GM23338 (cell line): ENCODE measurements around the gene ELL3. TPM values are rescaled to one million over a fixed set of nuclear protein-coding genes. Genes with fewer than 3 reads are reported as not detected.
"Not testable (repeated sequence)": the region's sequence is repeated elsewhere in the genome, so short reads cannot be mapped to it uniquely, and the experiment has no call there.

Experiments
- ATAC-seq: fragments of 200-7000 bp; cut with Tn5 transposase; 3 replicates; pipeline ENCODE4 v1.9.1; 2020
- DNase-seq: peaks from one replicate; pipeline ENCODE4 v3.0.0-alpha.2; 2015; ENCODE audit warnings: low spot score
- H2AFZ ChIP-seq: fragments of 200-600 bp; sonication (generic); 2 replicates; pipeline ENCODE4 v1.8.0; 2016; ENCODE audit warnings: antibody characterized with exemption, mild to moderate bottlenecking, moderate library complexity
- H3F3A ChIP-seq: fragments of 200-600 bp; sonication (generic); replicated peaks from 2 replicates; pipeline ENCODE4 v1.8.0; 2017; ENCODE audit warnings: antibody characterized with exemption, mixed run types, low read depth
- H3K27ac ChIP-seq: fragments of 200-600 bp; sonication (generic); 2 replicates; pipeline ENCODE4 v1.6.1; 2016; ENCODE audit warnings: low read depth
- H3K27me3 ChIP-seq: fragments of 200-600 bp; sonication (generic); 2 replicates; pipeline ENCODE4 v1.8.0; 2016; ENCODE audit warnings: mild to moderate bottlenecking, mixed run types, moderate library complexity; ENCODE audit not compliant: insufficient read depth
- H3K36me3 ChIP-seq: fragments of 200-600 bp; sonication (generic); 2 replicates; pipeline ENCODE4 v1.8.0; 2016; ENCODE audit warnings: mild to moderate bottlenecking; ENCODE audit not compliant: insufficient read depth
- H3K4me1 ChIP-seq: fragments of 200-600 bp; sonication (generic); 2 replicates; pipeline ENCODE4 v1.8.0; 2016; ENCODE audit warnings: mild to moderate bottlenecking, moderate library complexity; ENCODE audit not compliant: insufficient read depth
- H3K4me2 ChIP-seq: fragments of 200-600 bp; sonication (generic); 2 replicates; pipeline ENCODE4 v1.7.1; 2017; ENCODE audit warnings: mixed run types
- H3K4me3 ChIP-seq: fragments of 200-600 bp; sonication (generic); 2 replicates; pipeline ENCODE4 v1.6.1; 2016; ENCODE audit warnings: mixed run types
- H3K79me2 ChIP-seq: fragments of 200-600 bp; sonication (generic); replicated peaks from 2 replicates; pipeline ENCODE4 v1.8.0; 2017; ENCODE audit warnings: mild to moderate bottlenecking; ENCODE audit not compliant: insufficient read depth
- H3K9me2 ChIP-seq: fragments of 200-600 bp; sonication (generic); 2 replicates; pipeline ENCODE4 v1.8.0; 2017; ENCODE audit not compliant: insufficient read depth
- H4K20me1 ChIP-seq: fragments of 200-600 bp; sonication (generic); replicated peaks from 2 replicates; pipeline ENCODE4 v1.8.0; 2017; ENCODE audit warnings: mild to moderate bottlenecking; ENCODE audit not compliant: insufficient read depth
- H3K27ac Mint-ChIP-seq: 2 replicates; pipeline ENCODE4 v1.8.0; 2020; ENCODE audit warnings: inconsistent platforms, mild to moderate bottlenecking, moderate library complexity, mixed read lengths
- H3K27me3 Mint-ChIP-seq: 3 replicates; pipeline ENCODE4 v1.8.0; 2022; ENCODE audit warnings: low read depth, mild to moderate bottlenecking, moderate library complexity, mixed read lengths, inconsistent platforms; ENCODE audit not compliant: insufficient read depth, poor library complexity
- H3K36me3 Mint-ChIP-seq: 3 replicates; pipeline ENCODE4 v1.8.0; 2021; ENCODE audit warnings: low read depth, mild to moderate bottlenecking, inconsistent platforms, moderate library complexity, mixed read lengths
- H3K4me1 Mint-ChIP-seq: 3 replicates; pipeline ENCODE4 v1.8.0; 2020; ENCODE audit warnings: mild to moderate bottlenecking, inconsistent platforms, mixed read lengths
- H3K4me3 Mint-ChIP-seq: 3 replicates; pipeline ENCODE4 v1.8.0; 2021; ENCODE audit warnings: moderate library complexity, mild to moderate bottlenecking, inconsistent platforms, mixed read lengths
- H3K9me3 Mint-ChIP-seq: 3 replicates; pipeline ENCODE4 v1.8.0; 2020; ENCODE audit warnings: moderate library complexity, mild to moderate bottlenecking, inconsistent platforms, mixed read lengths
- CREB1 ChIP-seq: fragments of 250-450 bp; sonication (Bioruptor Pico); IDR thresholded peaks from 2 replicates; pipeline ENCODE4 v1.5.0; 2020; ENCODE audit warnings: low read depth, mild to moderate bottlenecking, moderate library complexity
- ETS1 ChIP-seq: IDR thresholded peaks from 2 replicates; pipeline ENCODE4 v1.6.1; 2016; ENCODE audit warnings: antibody characterized with exemption
- EZH2 ChIP-seq: fragments of 200-600 bp; sonication (generic); IDR thresholded peaks from one replicate; pipeline ENCODE4 v1.8.0; 2017; ENCODE audit warnings: antibody characterized with exemption, mild to moderate bottlenecking, low read depth; ENCODE audit not compliant: unreplicated experiment
- EZH2phosphoT487 ChIP-seq: fragments of 200-600 bp; sonication (generic); IDR thresholded peaks from one replicate; pipeline ENCODE4 v1.8.1; 2018; ENCODE audit warnings: antibody characterized with exemption; ENCODE audit not compliant: unreplicated experiment
- NANOG ChIP-seq: IDR thresholded peaks from 2 replicates; pipeline ENCODE4 v1.6.1; 2016; ENCODE audit warnings: antibody characterized with exemption, borderline replicate concordance
- POLR2AphosphoS5 ChIP-seq: IDR thresholded peaks from 2 replicates; pipeline ENCODE4 v1.6.1; 2016; ENCODE audit warnings: antibody characterized with exemption, low read depth
- polyA plus RNA-seq: library from polyadenylated mRNA; unstranded; fragments of >200 nt; fragmentation: Nextera tagmentation; extraction: Ambion mirVana; gene quantifications from 2 replicates; pipeline ENCODE4 v1.2.1, GENCODE V29; 2016
- total RNA-seq: library from RNA; depleted of rRNA; stranded (reverse); fragments of >200 nt; shearing (Covaris generic); gene quantifications from 2 replicates; pipeline ENCODE4 v1.2.3, GENCODE V29; 2014

Gene ELL3
- total and polyA plus RNA-seq, 2 experiments from 2014 or later, result 13.6 to 14.2 TPM

GRCh38 chr15:43824302-43825246 lies 47.8 kb upstream of the ELL3 start, which contains the start of gene MFAP1:
Gene MFAP1 (minus strand): TSS chr15:43824690. CDS start chr15:43824569, 121 bp downstream.
- Histone ChIP-seq H3K36me3 (no peaks in the 10 kb centered on the region; the same call in 1 of the 2 replicates), H3F3A (peaks cover 14% of the 10 kb centered on the region), H2AFZ (peak within 1 kb of the TSS; percentile 86; the same call in 1 of the 2 replicates), H3K27ac (peak within 1 kb of the TSS; percentile 81), H3K4me3 (peak within 1 kb of the TSS; percentile 61), H3K4me2 (peak within 1 kb of the TSS; percentile 74), H3K9me2 (peaks cover 12% of the 10 kb centered on the region), H3K4me1 (no peaks in the 10 kb centered on the region), H3K79me2 (peaks cover 47% of the 10 kb centered on the region), H3K27me3 (peaks cover 15% of the 10 kb centered on the region), H4K20me1 (peaks cover 10% of the 10 kb centered on the region)
- DNase-seq, result peak; percentile 97
- Mint-ChIP-seq H3K4me3 (peak within 1 kb of the TSS; percentile 96), H3K4me1 (peaks cover 4% of the 10 kb centered on the region; the same call in 1 of the 3 replicates), H3K27ac (peak within 1 kb of the TSS; percentile 95), H3K36me3 (peaks cover 32% of the 10 kb centered on the region), H3K9me3 (peaks cover 23% of the 10 kb centered on the region), H3K27me3 (peaks cover 27% of the 10 kb centered on the region)
- TF ChIP-seq CREB1 (CRISPR knock-in tag) (peak; percentile 84), ETS1 (peak; percentile 78), EZH2phosphoT487 (no peak), POLR2AphosphoS5 (peak; percentile 98), NANOG (no peak)
- ATAC-seq, result peak; percentile 88

DNA sequence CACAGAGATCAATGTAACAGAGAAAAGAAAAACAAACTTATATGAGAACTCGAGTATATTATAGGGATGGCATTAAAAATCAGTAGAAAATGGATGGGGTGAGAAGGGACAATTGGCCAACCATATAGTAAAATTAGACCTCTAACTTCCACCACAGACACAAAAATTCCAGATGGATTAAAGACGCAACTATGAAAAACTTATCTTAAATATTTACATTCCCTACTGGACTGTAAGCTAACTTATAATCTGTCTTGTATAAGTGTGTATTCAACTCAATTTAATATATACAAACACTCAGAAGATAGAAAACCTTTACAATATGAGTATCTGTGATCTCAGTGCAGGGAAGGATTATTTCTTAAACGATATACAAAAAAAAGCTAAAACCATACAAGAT lies 44.7 kb upstream of the ELL3 start:
- 0 out of 3 replicates have a peak, but pooled peaks cover 2% of the 10 kb centered on the region for H3K4me1 Mint-ChIP-seq
- H3K4me3 Mint-ChIP-seq, result no peak overlapping the region
- Histone ChIP-seq H3K27ac (no peak overlapping the region), H3K4me3 (no peak overlapping the region), H3F3A (peaks cover 6% of the 10 kb centered on the region), H3K79me2 (peaks cover 64% of the 10 kb centered on the region), H4K20me1 (peaks cover 18% of the 10 kb centered on the region), H3K27me3 (peaks cover 15% of the 10 kb centered on the region), H3K9me2 (peaks cover 12% of the 10 kb centered on the region), H3K4me1 (no peaks in the 10 kb centered on the region), H3K36me3 (peaks cover 12% of the 10 kb centered on the region), H2AFZ (no peak overlapping the region), H3K4me2 (no peak overlapping the region)
- DNase-seq (no peak), ATAC-seq (no peak)
- no peak overlapping the region for H3K27ac Mint-ChIP-seq
- peaks cover 22% of the 10 kb centered on the region for H3K9me3 Mint-ChIP-seq
- peaks cover 37% of the 10 kb centered on the region; the same call in 2 of the 3 replicates for H3K36me3 Mint-ChIP-seq
- TF ChIP-seq EZH2, result no peak
- H3K27me3 Mint-ChIP-seq, result peaks cover 23% of the 10 kb centered on the region

- H3K27me3 Mint-ChIP-seq, H3K4me3 ChIP-seq, H3K27ac ChIP-seq, H4K20me1 ChIP-seq, H3K4me3 Mint-ChIP-seq, H2AFZ ChIP-seq, H3K9me3 Mint-ChIP-seq, DNase-seq, H3K4me1 ChIP-seq, H3K4me1 Mint-ChIP-seq, H3K9me2 ChIP-seq, H3F3A ChIP-seq, ATAC-seq, H3K27ac Mint-ChIP-seq, H3K4me2 ChIP-seq, H3K27me3 ChIP-seq: not testable (repeated sequence)
- H3K79me2 ChIP-seq, result peaks cover 22% of the 10 kb centered on the region
- peaks cover 52% of the 10 kb centered on the region for H3K36me3 ChIP-seq
- H3K36me3 Mint-ChIP-seq, result peaks cover 67% of the 10 kb centered on the region
Observed at GRCh38 chr15:43815064-43815463, 38.3 kb upstream of the ELL3 start.
